ENCODE measurements around the gene TMEM186.

GRCh38 chr16:8816967-8817655 is 19.7 kb upstream of the TMEM186 start:
- TF ChIP-seq CTCF (IDR thresholded peaks at IDR 0.05) (no peak), EZH2 (IDR thresholded peaks at IDR 0.05; ENCODE audit: borderline replicate concordance, insufficient read depth, low read depth, low read length, poor library complexity, severe bottlenecking) (no peak)

Measured in B cell (primary cell).